Neuronal stem cell (in vitro differentiated cells): ENCODE data around the gene HLA-C.
A peak's percentile ranks its signal among the peaks of the same experiment; 100 is the strongest.

Experiments
- DNase-seq: peaks from one replicate; pipeline ENCODE4 v3.0.0-alpha.2; 2013; ENCODE audit warnings: low spot score
- H2AFZ ChIP-seq: one replicate; pipeline ENCODE4 v1.6.1; 2013; ENCODE audit warnings: mild to moderate bottlenecking, low read length, inconsistent platforms
- H2AK5ac ChIP-seq: 2 replicates; pipeline ENCODE4 v1.6.1; 2013; ENCODE audit warnings: low read depth, mild to moderate bottlenecking, inconsistent platforms, low read length, moderate library complexity, mixed read lengths
- H2BK120ac ChIP-seq: 2 replicates; pipeline ENCODE4 v1.6.1; 2013; ENCODE audit warnings: low read depth, mild to moderate bottlenecking, inconsistent platforms, low read length, moderate library complexity, mixed read lengths
- H2BK12ac ChIP-seq: one replicate; pipeline ENCODE4 v1.6.1; 2013; ENCODE audit warnings: low read length, inconsistent platforms
- H2BK15ac ChIP-seq: 2 replicates; pipeline ENCODE4 v1.6.1; 2013; ENCODE audit warnings: mild to moderate bottlenecking, low read length, inconsistent platforms, mixed read lengths
- H2BK5ac ChIP-seq: one replicate; pipeline ENCODE4 v1.6.1; 2013; ENCODE audit warnings: inconsistent platforms, mild to moderate bottlenecking, low read length, moderate library complexity
- H3K14ac ChIP-seq: one replicate; pipeline ENCODE4 v1.6.1; 2013; ENCODE audit warnings: low read length, inconsistent platforms
- H3K18ac ChIP-seq: 2 replicates; pipeline ENCODE4 v1.6.1; 2013; ENCODE audit warnings: low read length, inconsistent platforms
- H3K23ac ChIP-seq: 2 replicates; pipeline ENCODE4 v1.6.1; 2013; ENCODE audit warnings: low read depth, mild to moderate bottlenecking, mixed read lengths, low read length, inconsistent platforms; ENCODE audit not compliant: poor library complexity
- H3K27ac ChIP-seq: replicated peaks from 3 replicates; pipeline ENCODE4 v1.5.1; 2013; ENCODE audit warnings: low read length, inconsistent platforms
- H3K27me3 ChIP-seq, 3 experiments: 2 replicates each; pipeline ENCODE4 v1.6.1; 2013; ENCODE audit warnings: low read length in 3 of 3, mild to moderate bottlenecking in 2 of 3, inconsistent platforms in 1 of 3, low read depth in 1 of 3, mixed read lengths in 1 of 3, moderate library complexity in 1 of 3; ENCODE audit not compliant: control insufficient read depth in 3 of 3, insufficient read depth in 3 of 3
- H3K36me3 ChIP-seq, 2 donors: replicated peaks in 1 of 2; 2 replicates each; pipeline ENCODE4 v1.6.1; 2013; ENCODE audit warnings: low read length in 2 of 2; ENCODE audit not compliant: control insufficient read depth in 2 of 2, insufficient read depth in 2 of 2
- H3K4ac ChIP-seq: 2 replicates; pipeline ENCODE4 v1.6.1; 2013; ENCODE audit warnings: inconsistent platforms, mild to moderate bottlenecking, low read length, moderate library complexity
- H3K4me1 ChIP-seq, 2 donors: 1 replicate in 1 of 2; 2 replicates in 1 of 2; pipeline ENCODE4 v1.6.1; 2013; ENCODE audit warnings: low read length in 2 of 2, low read depth in 1 of 2; ENCODE audit not compliant: control insufficient read depth in 2 of 2, insufficient read depth in 1 of 2
- H3K4me2 ChIP-seq: one replicate; pipeline ENCODE4 v1.6.1; 2013; ENCODE audit warnings: mild to moderate bottlenecking, low read length, inconsistent platforms; ENCODE audit not compliant: insufficient read depth, poor library complexity, severe bottlenecking
- H3K4me3 ChIP-seq, 2 donors: 2 replicates each; pipeline ENCODE4 v1.5.1; 2013; ENCODE audit warnings: low read length in 2 of 2, mild to moderate bottlenecking in 2 of 2, inconsistent platforms in 1 of 2, moderate library complexity in 1 of 2
- H3K79me1 ChIP-seq: one replicate; pipeline ENCODE4 v1.6.1; 2013; ENCODE audit warnings: low read depth, mild to moderate bottlenecking, inconsistent platforms, low read length, moderate library complexity
- H3K9ac ChIP-seq: one replicate; pipeline ENCODE4 v1.6.1; 2013; ENCODE audit warnings: mild to moderate bottlenecking, low read depth, low read length, inconsistent platforms; ENCODE audit not compliant: poor library complexity
- H3K9me3 ChIP-seq, 2 donors: replicated peaks in 1 of 2; 2 replicates each; pipeline versions ENCODE3 to v1.6.1; 2013; ENCODE audit warnings: low read length in 2 of 2, mild to moderate bottlenecking in 2 of 2, inconsistent platforms in 1 of 2, low read depth in 1 of 2, mixed read lengths in 1 of 2, moderate library complexity in 1 of 2; ENCODE audit not compliant: control insufficient read depth in 2 of 2, insufficient read depth in 1 of 2
- H4K8ac ChIP-seq: one replicate; pipeline ENCODE4 v1.6.1; 2013; ENCODE audit warnings: low read depth, mild to moderate bottlenecking, inconsistent platforms, low read length, moderate library complexity
- H4K91ac ChIP-seq: one replicate; pipeline ENCODE4 v1.6.1; 2013; ENCODE audit warnings: low read length, low read depth, mild to moderate bottlenecking, inconsistent platforms; ENCODE audit not compliant: poor library complexity
- WGBS, 2 donors: extraction: QIAGEN DNeasy Blood & Tissue Kit; methylation state at CpG; one replicate each; pipeline ENCODE4 v1.1.7; 2013; ENCODE audit warnings: missing lambda C conversion rate in 2 of 2, mixed read lengths in 1 of 2; ENCODE audit not compliant: insufficient read length in 2 of 2, insufficient replicate concordance in 1 of 2; ENCODE audit errors: extremely low coverage in 2 of 2; 5-methylcytosine and 5-hydroxymethylcytosine counted together

Gene HLA-C

DNA sequence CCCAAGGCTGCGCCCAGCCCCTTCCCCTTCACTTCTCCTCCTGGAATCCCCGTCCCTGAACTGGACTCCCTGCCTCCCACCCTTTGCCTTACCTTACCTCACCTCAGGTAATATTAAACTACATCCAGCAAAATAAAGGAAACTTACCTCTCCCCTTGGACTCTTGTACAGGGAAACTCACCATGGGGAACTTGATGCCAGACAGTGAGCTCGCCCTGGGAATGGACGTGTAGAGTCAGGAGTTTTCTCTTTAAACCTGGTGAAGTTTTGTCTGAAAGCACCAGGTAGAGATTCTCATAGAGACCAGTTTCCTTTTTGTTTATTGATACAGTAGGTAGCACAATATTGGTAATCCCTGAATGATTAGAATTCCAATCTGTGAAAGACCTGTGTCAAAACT is 544 bp upstream of the HLA-C start:
- no peaks in the 10 kb centered on the region for H3K36me3 ChIP-seq
- no peak overlapping the region for H4K91ac ChIP-seq
- H3K27ac ChIP-seq: no peak overlapping the region
- no CpG with 5 or more reads among the region's 4 CpGs for WGBS, 2 donors
- H2BK12ac ChIP-seq: no peak overlapping the region
- no peak for DNase-seq
- H2BK15ac ChIP-seq: no peak overlapping the region
- H2AK5ac ChIP-seq: no peak overlapping the region
- no peak overlapping the region for H3K23ac ChIP-seq
- H3K14ac ChIP-seq: no peak overlapping the region
- H3K4me1 ChIP-seq: peaks cover 0 to 4% of the 10 kb centered on the region in 2 donors
- H3K79me1 ChIP-seq: peaks cover 4% of the 10 kb centered on the region
- H3K4ac ChIP-seq: no peak overlapping the region
- no peaks in the 10 kb centered on the region for H3K9me3 ChIP-seq
- no peak overlapping the region for H4K8ac ChIP-seq
- H3K27me3 ChIP-seq: peaks cover 0 to 36% (median 13%) of the 10 kb centered on the region in 3 experiments
- H3K4me3 ChIP-seq: peak overlapping the region; percentile 52 to 93
- no peak overlapping the region for H2BK5ac ChIP-seq
- peak overlapping the region; percentile 92 for H2AFZ ChIP-seq
- peak overlapping the region; percentile 72 for H3K18ac ChIP-seq
- H3K4me2 ChIP-seq: peak overlapping the region; percentile 68
- H3K9ac ChIP-seq: no peak overlapping the region
- no peak overlapping the region for H2BK120ac ChIP-seq

DNA sequence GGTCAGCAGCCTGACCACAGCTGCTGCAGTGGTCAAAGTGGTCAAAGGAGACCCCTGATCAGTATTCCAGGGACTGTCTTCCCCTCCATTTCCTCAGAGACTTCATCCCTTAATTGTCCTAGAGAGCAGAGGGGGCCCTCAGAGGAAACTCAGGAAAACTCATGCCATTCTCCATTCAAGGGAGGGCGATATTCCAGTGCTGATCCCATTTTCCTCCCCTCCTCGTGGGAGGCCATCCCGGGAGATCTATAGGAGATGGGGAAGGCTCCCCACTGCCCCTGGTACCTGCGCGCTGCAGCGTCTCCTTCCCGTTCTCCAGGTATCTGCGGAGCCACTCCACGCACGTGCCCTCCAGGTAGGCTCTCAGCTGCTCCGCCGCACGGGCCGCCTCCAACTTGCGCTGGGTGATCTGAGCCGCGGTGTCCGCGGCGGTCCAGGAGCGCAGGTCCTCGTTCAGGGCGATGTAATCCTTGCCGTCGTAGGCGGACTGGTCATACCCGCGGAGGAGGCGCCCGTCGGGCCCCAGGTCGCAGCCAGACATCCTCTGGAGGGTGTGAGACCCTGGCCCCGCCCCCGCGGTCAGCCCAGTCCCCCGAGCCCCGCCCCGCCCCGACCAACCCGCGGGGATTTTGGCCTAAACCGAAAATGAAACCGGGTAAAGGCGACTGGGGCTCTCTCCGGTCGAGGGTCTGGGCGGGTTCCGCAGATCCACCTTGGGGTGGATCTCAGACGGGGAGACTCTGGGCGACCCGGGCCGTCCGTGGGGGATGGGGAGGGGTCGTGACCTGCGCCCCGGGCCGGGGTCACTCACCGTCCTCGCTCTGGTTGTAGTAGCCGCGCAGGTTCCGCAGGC is 878 bp downstream of the HLA-C start:
- Histone ChIP-seq H3K27me3 (peaks cover 0 to 31% (median 13%) of the 10 kb centered on the region in 3 experiments), H2BK120ac (no peak overlapping the region), H4K91ac (no peak overlapping the region), H3K4ac (no peak overlapping the region), H2BK15ac (no peak overlapping the region), H3K36me3 (no peaks in the 10 kb centered on the region), H3K23ac (no peak overlapping the region), H3K9ac (no peak overlapping the region), H2AK5ac (no peak overlapping the region), H3K9me3 (no peaks in the 10 kb centered on the region), H3K79me1 (peaks cover 4% of the 10 kb centered on the region), H2BK12ac (no peak overlapping the region), H2BK5ac (no peak overlapping the region), H3K4me1 (peaks cover 0 to 4% of the 10 kb centered on the region in 2 donors), H2AFZ (peak overlapping the region; percentile 92), H4K8ac (no peak overlapping the region), H3K18ac (no peak overlapping the region), H3K4me3 (peak overlapping the region; percentile 52 to 93), H3K14ac (peak overlapping the region; percentile 56), H3K4me2 (peak overlapping the region; percentile 68), H3K27ac (no peak overlapping the region)
- no CpG with 5 or more reads among the region's 62 CpGs for WGBS, 2 donors
- DNase-seq: peak; percentile 24

DNA sequence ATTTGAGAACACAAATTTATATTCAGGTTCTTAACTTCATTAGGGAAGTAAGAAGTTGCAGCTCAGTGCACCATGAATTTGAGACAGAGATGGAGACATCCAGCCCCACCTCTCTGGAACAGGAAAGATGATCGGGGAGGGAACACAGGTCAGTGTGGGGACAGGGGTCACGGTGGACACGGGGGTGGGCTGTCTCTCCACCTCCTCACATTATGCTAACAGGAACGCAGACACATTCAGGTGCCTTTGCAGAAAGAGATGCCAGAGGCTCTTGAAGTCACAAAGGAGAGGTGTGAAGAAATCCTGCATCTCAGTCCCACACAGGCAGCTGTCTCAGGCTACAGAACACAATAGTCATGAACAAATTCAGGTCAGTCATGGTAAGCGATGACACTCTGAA is 3.1 kb downstream of the HLA-C start:
- Histone ChIP-seq H2BK5ac (no peak overlapping the region), H2BK15ac (no peak overlapping the region), H3K18ac (no peak overlapping the region), H3K4me3 (no peak overlapping the region), H3K36me3 (no peaks in the 10 kb centered on the region), H4K8ac (no peak overlapping the region), H2BK120ac (no peak overlapping the region), H3K9ac (no peak overlapping the region), H3K4ac (no peak overlapping the region), H3K4me1 (peaks cover 0 to 4% of the 10 kb centered on the region in 2 donors), H2AFZ (no peak overlapping the region), H3K79me1 (peaks cover 4% of the 10 kb centered on the region), H4K91ac (no peak overlapping the region), H3K27me3 (peaks cover 0 to 21% (median 12%) of the 10 kb centered on the region in 3 experiments), H2AK5ac (no peak overlapping the region), H3K9me3 (no peaks in the 10 kb centered on the region), H3K27ac (no peak overlapping the region), H3K23ac (no peak overlapping the region), H2BK12ac (no peak overlapping the region), H3K14ac (no peak overlapping the region), H3K4me2 (no peak overlapping the region)
- DNase-seq: no peak
- no CpG with 5 or more reads among the region's 5 CpGs for WGBS, 2 donors

DNA sequence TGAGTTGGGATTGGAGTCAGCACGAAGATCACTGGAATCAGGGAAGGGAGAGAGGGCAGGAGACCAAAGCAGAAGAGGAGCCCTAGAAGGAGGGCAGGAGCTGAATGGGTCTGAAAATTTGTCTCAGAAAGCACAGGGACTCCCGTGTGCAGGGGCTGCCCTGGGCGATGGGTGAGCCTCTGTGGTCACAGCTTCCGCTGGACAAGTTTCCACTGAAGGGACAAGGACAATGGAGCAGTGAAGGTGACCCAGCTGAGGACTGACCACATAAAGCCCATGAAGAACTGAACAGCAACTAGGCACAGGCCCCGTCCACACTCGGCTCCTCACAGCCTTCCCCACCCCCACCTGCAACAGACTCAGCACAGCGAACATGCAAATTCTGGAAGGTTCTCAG is 3.5 kb downstream of the HLA-C start:
- Histone ChIP-seq H2AFZ (no peak overlapping the region), H2AK5ac (no peak overlapping the region), H3K14ac (no peak overlapping the region), H3K18ac (no peak overlapping the region), H3K4me2 (no peak overlapping the region), H3K4me1 (peaks cover 0 to 4% of the 10 kb centered on the region in 2 donors), H3K9me3 (no peaks in the 10 kb centered on the region), H4K91ac (no peak overlapping the region), H2BK5ac (no peak overlapping the region), H3K79me1 (peaks cover 4% of the 10 kb centered on the region), H3K4ac (no peak overlapping the region), H2BK12ac (no peak overlapping the region), H3K9ac (no peak overlapping the region), H2BK120ac (no peak overlapping the region), H4K8ac (no peak overlapping the region), H3K36me3 (no peaks in the 10 kb centered on the region), H3K4me3 (no peak overlapping the region), H2BK15ac (no peak overlapping the region), H3K23ac (no peak overlapping the region), H3K27me3 (peaks cover 0 to 17% (median 12%) of the 10 kb centered on the region in 3 experiments), H3K27ac (no peak overlapping the region)
- DNase-seq: no peak
- WGBS, 2 donors: no CpG with 5 or more reads among the region's 7 CpGs
